BLaER1 (cell line): Measurements from ENCODE around the gene DUSP16.
"Not testable (repeated sequence)": the region's sequence is repeated elsewhere in the genome, so short reads cannot be mapped to it uniquely, and the experiment has no call there.

ENCODE experiments used
- H3K27ac ChIP-seq: shearing (Covaris generic); formaldehyde crosslinking; 2 replicates; pipeline ENCODE4 v1.8.1; 2022
- H3K27me3 ChIP-seq: shearing (Covaris generic); formaldehyde crosslinking; 2 replicates; pipeline ENCODE4 v1.8.1; 2022
- H3K36me3 ChIP-seq: shearing (Covaris generic); formaldehyde crosslinking; 2 replicates; pipeline ENCODE4 v1.8.1; 2022
- H3K4me1 ChIP-seq: shearing (Covaris generic); formaldehyde crosslinking; 2 replicates; pipeline ENCODE4 v1.8.1; 2022
- H3K4me2 ChIP-seq: shearing (Covaris generic); formaldehyde crosslinking; 2 replicates; pipeline ENCODE4 v1.8.1; 2022
- H3K4me3 ChIP-seq: shearing (Covaris generic); formaldehyde crosslinking; 2 replicates; pipeline ENCODE4 v1.8.1; 2022
- H3K9ac ChIP-seq: shearing (Covaris generic); formaldehyde crosslinking; 2 replicates; pipeline ENCODE4 v1.8.1; 2022
- H3K9me3 ChIP-seq: shearing (Covaris generic); formaldehyde crosslinking; 2 replicates; pipeline ENCODE4 v1.8.1; 2022
- H4K20me1 ChIP-seq: shearing (Covaris generic); formaldehyde crosslinking; 2 replicates; pipeline ENCODE4 v1.8.1; 2022
- Cebpa-rat ChIP-seq: shearing (Covaris generic); IDR thresholded peaks from 2 replicates; pipeline ENCODE4 v1.8.1; 2022

The DUSP16 gene

GRCh38 chr12:12523229-12523628 lies 39.4 kb downstream of the DUSP16 start:
- Histone ChIP-seq H3K4me2 (no peak overlapping the region), H3K4me1 (no peaks in the 10 kb centered on the region), H3K27me3 (no peaks in the 10 kb centered on the region), H3K9me3 (no peaks in the 10 kb centered on the region), H3K27ac (no peak overlapping the region), H3K4me3 (no peak overlapping the region), H3K36me3 (peaks cover 2% of the 10 kb centered on the region; the same call in 1 of the 2 replicates), H3K9ac (no peak overlapping the region), H4K20me1 (no peaks in the 10 kb centered on the region)
- no peak for TF ChIP-seq Cebpa-rat

GRCh38 chr12:12522657-12523056 lies 40.0 kb downstream of the DUSP16 start:
- H3K9ac ChIP-seq, H3K9me3 ChIP-seq: not testable (repeated sequence)

DNA sequence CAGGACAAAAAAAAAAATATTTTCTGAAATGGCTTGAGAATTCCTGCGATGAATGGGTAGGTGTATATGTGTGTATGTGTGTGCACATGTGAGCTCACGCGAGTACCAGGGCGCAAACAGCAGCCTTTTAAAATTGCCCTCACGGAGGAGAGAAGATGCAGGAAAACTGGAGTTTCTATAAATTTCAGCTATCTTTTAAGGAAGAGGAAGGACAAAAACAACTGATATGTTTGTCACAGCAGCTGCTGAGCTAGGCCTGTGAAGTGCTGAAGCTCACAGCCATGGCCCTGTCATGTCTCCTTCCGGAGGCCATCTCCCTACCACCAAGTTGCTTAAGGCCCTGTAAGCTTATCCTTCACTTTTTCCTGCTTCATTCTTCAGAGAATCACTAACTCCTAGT lies 40.8 kb downstream of the DUSP16 start:
- Histone ChIP-seq H3K27me3 (no peaks in the 10 kb centered on the region), H3K4me2 (no peak overlapping the region), H4K20me1 (no peaks in the 10 kb centered on the region), H3K9me3 (no peaks in the 10 kb centered on the region), H3K4me3 (no peak overlapping the region), H3K36me3 (peaks cover 3% of the 10 kb centered on the region; the same call in 1 of the 2 replicates), H3K4me1 (no peaks in the 10 kb centered on the region), H3K9ac (no peak overlapping the region), H3K27ac (no peak overlapping the region)
- TF ChIP-seq Cebpa-rat: no peak

More at GRCh38 chr12:12522657-12523056, 40.0 kb downstream of the DUSP16 start:
- not testable (repeated sequence) for H3K4me3 ChIP-seq, H3K36me3 ChIP-seq, H3K4me2 ChIP-seq, H4K20me1 ChIP-seq, H3K27me3 ChIP-seq, H3K27ac ChIP-seq, H3K4me1 ChIP-seq

- H3K4me3 ChIP-seq: no peak overlapping the region
- H3K9me3 ChIP-seq: no peaks in the 10 kb centered on the region
- H3K27ac ChIP-seq: no peak overlapping the region
- no peaks in the 10 kb centered on the region for H3K4me1 ChIP-seq
- H4K20me1 ChIP-seq: no peaks in the 10 kb centered on the region
- H3K27me3 ChIP-seq: no peaks in the 10 kb centered on the region
- H3K36me3 ChIP-seq: peaks cover 3% of the 10 kb centered on the region; the same call in 1 of the 2 replicates
- TF ChIP-seq Cebpa-rat: no peak
- H3K9ac ChIP-seq: no peak overlapping the region
- no peak overlapping the region for H3K4me2 ChIP-seq
Observed at GRCh38 chr12:12521044-12521485, 41.6 kb downstream of the DUSP16 start.

DNA sequence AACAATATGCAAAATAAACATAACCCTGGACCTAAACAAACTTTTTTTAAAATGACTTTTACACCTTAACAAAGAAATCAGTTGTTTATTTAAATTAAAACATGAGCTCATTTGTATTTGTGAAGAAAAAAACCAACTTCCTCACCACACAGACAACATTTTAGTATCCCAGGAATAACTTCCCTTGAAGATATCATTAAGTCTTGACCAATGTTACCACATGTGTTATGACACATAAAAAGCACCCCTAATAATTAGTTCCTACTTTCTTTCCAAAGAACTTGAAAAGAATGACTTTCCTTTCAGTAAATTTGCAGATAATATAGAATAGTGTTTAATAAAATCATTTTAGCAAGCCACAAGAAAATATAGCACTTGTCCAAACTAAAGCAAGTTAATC lies 42.4 kb downstream of the DUSP16 start:
- no peaks in the 10 kb centered on the region for H4K20me1 ChIP-seq
- no peak overlapping the region for H3K4me2 ChIP-seq
- no peak overlapping the region for H3K4me3 ChIP-seq
- no peaks in the 10 kb centered on the region for H3K27me3 ChIP-seq
- H3K27ac ChIP-seq: no peak overlapping the region
- no peaks in the 10 kb centered on the region for H3K9me3 ChIP-seq
- no peak for TF ChIP-seq Cebpa-rat
- no peaks in the 10 kb centered on the region for H3K4me1 ChIP-seq
- H3K9ac ChIP-seq: no peak overlapping the region
- H3K36me3 ChIP-seq: peaks cover 3% of the 10 kb centered on the region; the same call in 1 of the 2 replicates

- Histone ChIP-seq H3K9me3 (no peaks in the 10 kb centered on the region), H3K27ac (no peak overlapping the region), H3K36me3 (peaks cover 3% of the 10 kb centered on the region; the same call in 1 of the 2 replicates), H3K27me3 (no peaks in the 10 kb centered on the region), H3K4me3 (no peak overlapping the region), H4K20me1 (no peaks in the 10 kb centered on the region), H3K4me1 (no peaks in the 10 kb centered on the region), H3K9ac (no peak overlapping the region), H3K4me2 (no peak overlapping the region)
- TF ChIP-seq Cebpa-rat: no peak
Observed at GRCh38 chr12:12519354-12519998, 43.2 kb downstream of the DUSP16 start.

DNA sequence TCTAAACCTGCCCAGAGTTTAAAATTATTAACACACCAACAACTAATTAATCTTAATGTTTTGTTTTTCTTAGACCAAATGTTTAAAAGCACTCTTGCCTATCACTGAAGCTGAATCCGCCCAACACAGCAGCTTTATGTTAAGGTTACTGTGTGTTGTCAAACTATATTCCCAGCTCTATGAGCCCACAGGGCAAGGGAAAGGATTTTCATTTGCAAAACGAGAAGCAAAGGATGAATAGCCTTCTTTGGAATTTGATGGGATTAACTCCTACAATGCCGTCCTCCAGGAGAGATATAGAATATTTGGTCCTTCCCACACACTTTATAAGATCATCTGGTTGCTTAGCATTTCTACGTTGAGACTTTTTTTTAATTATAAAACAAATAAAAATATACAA lies 43.7 kb downstream of the DUSP16 start:
- H3K4me2 ChIP-seq: no peak overlapping the region

GRCh38 chr12:12518464-12518845 lies 44.2 kb downstream of the DUSP16 start:
- Histone ChIP-seq H3K4me1 (no peaks in the 10 kb centered on the region), H3K9ac (no peak overlapping the region), H4K20me1 (no peaks in the 10 kb centered on the region), H3K9me3 (no peaks in the 10 kb centered on the region), H3K36me3 (peaks cover 3% of the 10 kb centered on the region; the same call in 1 of the 2 replicates), H3K4me2 (no peak overlapping the region), H3K27me3 (no peaks in the 10 kb centered on the region), H3K27ac (no peak overlapping the region), H3K4me3 (no peak overlapping the region)
- TF ChIP-seq Cebpa-rat: no peak

More for the DNA sequence above, 43.7 kb downstream of the DUSP16 start:
- Histone ChIP-seq H3K9me3 (no peaks in the 10 kb centered on the region), H3K4me1 (no peaks in the 10 kb centered on the region), H3K27ac (no peak overlapping the region), H4K20me1 (no peaks in the 10 kb centered on the region), H3K4me3 (no peak overlapping the region), H3K9ac (no peak overlapping the region), H3K36me3 (peaks cover 3% of the 10 kb centered on the region; the same call in 1 of the 2 replicates), H3K27me3 (no peaks in the 10 kb centered on the region)
- TF ChIP-seq Cebpa-rat: no peak

DNA sequence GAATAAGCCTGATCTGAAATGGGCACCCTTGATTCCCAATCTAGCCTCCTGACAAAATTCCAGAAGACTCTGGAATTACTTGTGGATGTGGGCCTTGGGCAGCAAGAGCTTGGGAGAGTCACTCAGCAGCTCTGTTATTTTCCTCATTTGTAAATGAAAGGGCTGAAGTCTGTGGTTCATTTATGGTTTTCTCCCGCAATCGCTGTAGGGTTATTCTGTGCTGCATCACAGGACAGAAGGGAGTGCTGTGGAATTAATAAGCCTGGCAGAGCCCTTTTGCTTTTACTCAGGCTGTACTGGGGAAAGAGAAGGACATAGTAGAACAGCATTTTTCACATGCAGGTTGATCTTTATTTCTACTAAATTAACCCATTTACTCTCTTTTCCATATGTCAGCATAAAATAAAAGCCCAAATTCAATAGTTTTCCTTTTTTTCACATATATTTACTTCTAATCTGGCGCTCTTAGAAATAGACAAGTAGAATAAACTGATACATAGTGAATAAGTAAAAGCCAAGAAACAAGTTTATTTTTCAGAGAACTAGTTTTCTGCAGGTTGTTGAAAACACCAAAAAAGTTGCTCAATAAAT lies 49.2 kb downstream of the DUSP16 start:
- no peak for TF ChIP-seq Cebpa-rat
- H3K4me1 ChIP-seq: no peaks in the 10 kb centered on the region
- no peak overlapping the region for H3K4me3 ChIP-seq

DNA sequence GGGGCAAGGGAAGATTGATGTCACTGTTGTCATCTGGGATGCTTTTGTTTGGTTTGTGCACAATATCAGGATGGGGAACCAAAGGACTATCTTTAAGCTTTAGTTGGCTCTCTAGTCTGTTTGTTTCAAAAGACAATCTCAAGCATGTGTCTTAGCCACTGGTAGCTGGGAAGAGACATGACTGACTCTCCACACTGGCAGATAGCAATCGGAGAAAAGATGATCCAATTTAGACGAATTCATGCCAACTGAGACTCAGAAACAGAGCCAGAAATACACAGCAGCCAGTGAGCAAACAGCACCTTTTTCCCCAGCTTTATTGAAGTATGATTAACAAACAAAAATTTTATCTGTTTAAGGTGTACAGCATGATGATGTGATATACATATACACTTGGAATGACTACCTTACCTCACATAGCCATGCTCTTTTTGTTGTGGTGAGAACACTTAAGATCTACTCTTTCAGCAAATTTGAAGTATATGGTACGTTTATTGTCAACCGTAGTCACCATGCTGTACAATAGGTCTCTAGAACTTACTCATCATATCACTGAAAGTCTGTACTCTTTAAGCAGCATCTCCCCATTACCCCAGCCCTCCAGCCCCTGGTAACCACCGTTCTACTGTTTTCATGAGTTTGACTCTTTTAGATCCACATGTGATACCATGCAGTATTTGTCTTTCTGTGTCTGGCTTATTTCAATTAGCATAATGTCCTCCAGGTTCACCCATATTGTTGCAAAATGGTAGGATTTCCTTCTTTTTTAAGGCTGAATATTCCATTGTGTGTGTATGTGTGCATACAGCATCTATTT lies 50.6 kb downstream of the DUSP16 start:
- H3K9me3 ChIP-seq: no peaks in the 10 kb centered on the region
- no peak for TF ChIP-seq Cebpa-rat
- no peaks in the 10 kb centered on the region for H3K36me3 ChIP-seq
- H3K4me3 ChIP-seq: no peak overlapping the region
- peaks cover 5% of the 10 kb centered on the region for H3K4me1 ChIP-seq
- no peak overlapping the region for H3K9ac ChIP-seq
- no peaks in the 10 kb centered on the region for H3K27me3 ChIP-seq
- no peak overlapping the region for H3K4me2 ChIP-seq
- H3K27ac ChIP-seq: no peak overlapping the region
- H4K20me1 ChIP-seq: no peaks in the 10 kb centered on the region

More for the DNA sequence above, 49.2 kb downstream of the DUSP16 start:
- Histone ChIP-seq H3K36me3 (peaks cover 3% of the 10 kb centered on the region; the same call in 1 of the 2 replicates), H3K27me3 (no peaks in the 10 kb centered on the region), H3K9me3 (no peaks in the 10 kb centered on the region), H3K9ac (no peak overlapping the region), H3K27ac (no peak overlapping the region), H3K4me2 (no peak overlapping the region), H4K20me1 (no peaks in the 10 kb centered on the region)
